ENCODE data around the gene MACROD2.

The MACROD2 gene

DNA sequence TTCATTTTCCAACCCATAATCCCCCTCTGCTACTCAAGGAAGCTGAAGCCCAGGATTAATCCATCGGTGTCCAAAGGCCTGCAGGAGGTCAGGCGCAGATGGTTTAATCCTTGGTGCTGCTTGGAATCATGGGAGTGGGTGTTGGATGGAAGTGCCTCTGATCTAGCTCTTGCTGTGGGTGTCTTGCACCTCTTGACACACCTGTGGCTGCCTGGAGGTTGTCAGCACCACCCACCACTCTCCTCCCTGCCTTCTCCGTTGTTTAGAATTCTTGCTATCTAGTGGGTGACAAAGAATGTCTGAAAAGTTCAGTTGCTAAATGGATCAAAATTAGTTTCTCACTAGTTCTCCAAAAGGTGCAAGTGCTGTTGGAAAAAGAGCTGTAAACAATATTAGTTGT, 1416.5 kb downstream of the MACROD2 start:
- DNase-seq (ENCODE audit: low read depth in 2 of 2): no peak

DNA sequence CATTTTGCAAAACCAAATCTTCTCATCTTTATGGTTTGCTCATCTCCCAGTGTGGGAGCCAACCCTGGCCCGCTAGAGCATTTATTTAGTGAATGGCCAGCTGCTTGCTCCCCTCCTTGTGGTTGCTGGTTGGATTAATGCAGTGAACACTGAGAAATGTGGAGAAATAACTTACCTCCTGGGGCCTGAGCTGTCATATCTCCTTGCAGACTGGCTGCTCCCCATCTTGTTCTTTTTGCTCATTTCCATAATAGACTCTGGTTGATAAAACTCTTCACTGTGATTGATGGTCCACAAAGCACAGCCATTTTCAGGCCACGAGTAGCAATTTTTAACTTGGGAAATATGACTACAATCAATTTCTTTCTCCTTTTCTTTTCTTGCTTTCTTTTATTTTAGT, 1420.6 kb downstream of the MACROD2 start:
- no peak for DNase-seq (ENCODE audit: low read depth in 2 of 2)

DNA sequence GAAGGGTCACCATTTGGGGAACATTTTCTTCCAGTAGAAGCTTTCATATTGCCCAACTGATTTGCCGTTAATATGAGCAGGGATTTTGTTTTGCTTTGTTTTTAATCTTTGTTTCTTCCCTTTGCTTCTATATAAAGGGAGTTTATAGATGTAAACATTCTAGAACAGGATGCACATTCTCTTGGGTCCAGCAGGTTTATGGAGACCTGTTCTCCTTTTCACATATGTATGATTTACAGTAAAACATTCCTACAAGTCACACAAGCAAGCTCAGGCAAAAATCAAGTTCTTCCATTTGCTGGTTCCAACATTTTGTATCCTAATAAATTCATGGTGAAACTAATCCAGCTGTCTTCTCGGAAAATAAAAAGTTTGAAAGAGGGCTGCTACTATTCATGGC, 1424.5 kb downstream of the MACROD2 start:
- no peak for DNase-seq (ENCODE audit: low read depth in 2 of 2)

DNA sequence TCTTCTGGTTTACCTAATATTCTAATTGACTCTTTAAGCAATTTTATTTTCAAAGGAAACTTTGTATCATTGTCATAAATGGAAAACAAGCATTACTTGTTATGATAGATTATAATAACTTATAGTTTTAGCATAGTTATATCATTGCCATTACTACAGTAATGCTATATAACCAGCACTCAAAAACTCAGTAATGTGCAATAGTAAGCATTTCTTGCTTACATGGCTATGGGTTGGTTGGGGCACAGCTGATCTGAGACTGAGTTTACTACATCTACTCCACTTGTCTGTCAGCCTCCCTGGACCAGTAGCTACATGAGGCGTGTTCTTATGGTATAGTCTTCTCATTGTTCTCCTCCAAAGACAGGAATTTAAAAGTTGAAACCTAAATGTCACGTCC, 1427.7 kb downstream of the MACROD2 start:
- DNase-seq (ENCODE audit: low read depth in 2 of 2): no peak

DNA sequence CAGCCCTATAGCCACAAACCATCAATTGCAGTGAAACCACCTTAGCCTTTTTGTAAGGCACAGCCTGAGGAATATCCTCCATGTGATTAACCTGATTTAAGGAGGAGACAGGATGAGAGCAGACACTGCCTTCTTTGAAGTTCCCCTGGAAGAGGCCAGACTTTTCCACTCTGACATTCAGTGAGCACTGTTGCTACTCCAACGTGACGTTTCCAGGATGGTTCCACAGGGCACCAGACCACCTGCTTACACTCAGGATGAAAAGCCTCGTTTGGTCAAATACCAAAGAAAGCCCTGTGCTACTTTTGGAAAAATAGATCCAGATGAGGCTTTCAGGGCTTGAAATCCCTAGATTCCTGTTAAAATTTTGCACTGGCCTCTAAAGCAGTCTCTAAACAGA, 1444.2 kb downstream of the MACROD2 start:
- no peak for DNase-seq (ENCODE audit: low read depth in 2 of 2)

DNA sequence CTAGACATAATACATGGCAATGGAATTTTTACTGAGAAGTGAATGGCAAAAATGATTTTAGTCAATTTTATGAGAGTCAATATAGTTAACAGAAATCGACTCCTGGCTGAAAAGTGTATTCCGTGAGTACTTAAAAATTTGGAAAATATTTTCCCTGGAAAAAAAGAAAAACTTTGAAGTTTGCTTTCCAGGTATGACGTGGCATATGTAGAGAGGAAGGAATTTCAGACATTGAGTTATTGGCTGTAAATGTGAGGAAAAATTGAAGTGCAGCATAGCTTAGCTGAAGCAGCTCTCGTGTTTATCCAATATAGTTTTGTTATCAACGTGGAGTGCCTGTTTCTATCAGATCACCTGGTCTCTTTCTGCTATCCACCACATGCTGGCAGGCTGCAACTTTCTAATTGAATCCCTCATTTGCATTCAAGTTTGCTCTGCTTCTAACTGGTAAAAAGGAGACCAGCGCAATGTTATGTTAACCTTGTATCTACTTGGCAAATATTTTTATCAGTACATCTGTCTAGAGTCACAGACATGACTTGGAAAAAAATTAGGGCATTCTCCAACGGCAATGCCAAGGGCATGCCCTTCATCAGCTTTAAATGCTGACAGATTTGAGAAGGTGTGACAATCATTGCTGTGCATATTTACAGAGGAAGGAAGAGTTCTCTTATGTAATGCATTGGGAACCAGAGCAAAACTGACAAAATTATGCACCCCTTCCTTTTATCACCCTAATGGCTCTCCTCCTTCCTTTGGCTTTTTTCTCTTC, 1444.9 kb downstream of the MACROD2 start:
- no peak for DNase-seq (ENCODE audit: low read depth in 2 of 2)

DNA sequence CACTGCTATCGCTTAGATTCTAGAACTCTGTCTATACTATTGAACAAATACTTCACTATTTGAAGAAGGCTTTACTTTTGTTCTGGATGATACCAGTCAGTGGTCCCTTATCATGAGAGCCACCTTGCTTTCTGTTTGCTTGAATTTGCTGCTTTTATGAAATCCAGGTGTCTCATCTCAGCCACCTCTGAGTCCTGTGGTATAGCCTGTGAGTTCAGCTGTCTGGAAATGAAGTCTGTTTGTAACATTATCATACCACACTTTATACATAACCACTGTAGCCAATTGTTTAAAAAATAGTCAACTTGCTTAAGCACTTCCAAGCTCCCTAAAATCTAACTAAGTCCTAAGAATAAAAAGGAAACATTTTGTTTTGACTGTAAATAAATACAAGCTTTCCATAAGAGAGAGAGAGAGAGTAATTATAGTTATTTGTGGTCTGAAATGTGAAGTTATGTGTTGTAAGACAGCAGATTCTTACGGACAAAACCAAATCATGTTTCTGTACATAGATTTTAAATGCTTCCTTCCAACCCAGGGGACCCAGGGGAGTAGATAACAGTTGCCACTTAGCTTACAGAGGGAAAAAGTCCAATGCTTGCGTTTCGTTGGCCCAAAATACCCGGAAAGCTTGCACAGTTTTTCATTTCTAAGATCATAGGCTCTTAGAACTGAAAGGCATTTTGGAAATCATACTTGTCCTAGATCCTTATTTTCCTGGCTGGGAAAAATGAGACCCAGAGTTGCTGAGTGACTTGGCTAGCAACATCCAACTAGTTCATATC, 1449.9 kb downstream of the MACROD2 start:
- no peak for DNase-seq (ENCODE audit: low read depth in 2 of 2)

DNA sequence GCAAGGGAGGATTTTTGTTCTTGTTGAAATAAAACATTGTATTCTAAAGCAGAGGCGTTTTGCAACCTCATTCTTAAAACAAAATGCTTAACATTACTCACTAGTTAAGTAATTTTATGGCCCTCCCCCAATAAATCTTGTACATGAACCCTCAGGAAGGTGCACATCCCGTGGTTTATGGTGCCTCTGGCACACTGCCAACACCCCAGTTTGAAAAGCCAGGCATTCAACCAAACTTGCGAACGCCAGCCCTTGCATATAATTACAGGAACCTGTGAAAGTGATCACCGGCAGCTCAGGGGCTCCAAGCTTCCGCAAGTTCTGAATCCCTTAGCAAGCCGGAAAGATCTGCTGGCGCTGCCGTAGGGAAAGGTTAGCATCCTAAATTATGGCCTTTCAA, 1451.1 kb downstream of the MACROD2 start:
- no peak for DNase-seq (ENCODE audit: low read depth in 2 of 2)

DNA sequence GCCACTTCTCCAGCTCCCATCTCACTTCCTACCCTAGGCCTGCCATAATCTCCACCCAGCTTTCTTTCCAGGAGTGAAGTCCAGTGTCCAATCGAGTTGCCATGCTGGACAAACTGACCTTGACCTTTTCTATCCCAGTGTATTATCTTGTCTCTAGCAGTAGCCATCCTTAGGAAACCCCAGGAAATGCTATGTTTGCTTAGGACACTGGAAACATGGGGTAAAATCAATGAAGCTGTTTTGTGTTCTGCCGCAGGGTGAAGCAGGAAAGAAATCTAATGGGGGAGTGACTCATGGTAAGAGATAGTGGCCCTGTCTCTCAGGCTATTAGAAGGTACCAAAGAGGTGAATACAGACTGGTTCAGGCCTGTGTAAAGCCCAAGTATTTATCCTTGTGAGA, 1452.2 kb downstream of the MACROD2 start:
- DNase-seq (ENCODE audit: low read depth in 2 of 2): no peak

DNA sequence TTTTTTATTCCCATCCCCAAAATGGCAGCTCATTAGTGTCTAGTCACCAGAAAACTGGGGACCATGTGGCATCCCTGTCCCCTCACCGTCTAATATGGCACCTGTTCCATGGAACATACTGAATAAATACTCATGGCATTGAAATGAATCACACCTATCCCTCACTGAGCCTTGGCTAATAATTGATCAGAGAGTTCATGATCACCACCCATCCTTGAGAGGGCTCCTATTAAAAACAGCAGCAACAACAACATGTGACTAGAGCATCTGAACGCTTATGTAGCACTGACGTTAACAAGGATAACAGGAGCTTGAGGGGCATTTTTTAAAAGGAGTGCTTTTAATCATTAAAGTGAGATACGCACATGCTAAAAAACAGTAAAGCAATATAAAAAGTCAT, 1453.7 kb downstream of the MACROD2 start:
- no peak for DNase-seq (ENCODE audit: low read depth in 2 of 2)

DNA sequence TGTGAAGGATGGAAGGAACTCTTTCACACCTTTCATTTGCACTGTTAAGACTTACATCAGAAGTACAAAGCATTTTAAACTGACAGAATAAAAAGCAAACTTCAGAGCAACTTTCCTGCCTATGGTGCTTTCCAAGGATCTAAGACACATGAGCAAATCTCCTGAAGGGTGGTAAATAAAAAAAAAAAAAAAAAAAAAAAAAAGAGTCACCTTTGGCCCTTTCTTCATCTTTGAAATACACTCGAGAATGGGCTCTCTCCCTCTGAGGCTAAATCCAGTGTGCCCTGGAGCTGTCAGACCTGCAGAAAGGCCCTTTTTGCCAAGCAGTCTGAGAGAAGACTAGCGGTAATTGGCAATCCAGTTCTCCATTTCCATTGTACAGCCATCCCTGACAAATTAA, 1455.9 kb downstream of the MACROD2 start:
- DNase-seq (ENCODE audit: low read depth in 2 of 2): no peak

DNA sequence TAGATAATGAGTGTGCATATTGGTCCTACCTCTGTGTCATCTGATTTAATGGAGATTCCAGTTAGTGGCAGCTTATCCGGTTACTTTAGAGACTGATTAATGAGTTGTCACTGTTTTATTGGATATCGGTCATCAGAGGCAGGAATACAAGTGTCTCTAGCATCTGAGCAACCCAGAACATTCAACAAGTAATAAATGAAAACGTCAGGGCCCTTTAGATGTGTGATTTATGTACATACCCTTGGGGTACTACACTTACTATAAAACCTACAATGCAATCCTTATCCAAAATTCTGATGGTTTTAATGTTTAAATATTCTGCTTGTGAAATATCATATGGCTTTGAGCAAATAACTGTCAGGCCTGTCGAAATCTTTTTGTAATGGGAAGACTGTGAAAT, 1460.0 kb downstream of the MACROD2 start:
- DNase-seq (ENCODE audit: low read depth in 2 of 2): no peak

DNA sequence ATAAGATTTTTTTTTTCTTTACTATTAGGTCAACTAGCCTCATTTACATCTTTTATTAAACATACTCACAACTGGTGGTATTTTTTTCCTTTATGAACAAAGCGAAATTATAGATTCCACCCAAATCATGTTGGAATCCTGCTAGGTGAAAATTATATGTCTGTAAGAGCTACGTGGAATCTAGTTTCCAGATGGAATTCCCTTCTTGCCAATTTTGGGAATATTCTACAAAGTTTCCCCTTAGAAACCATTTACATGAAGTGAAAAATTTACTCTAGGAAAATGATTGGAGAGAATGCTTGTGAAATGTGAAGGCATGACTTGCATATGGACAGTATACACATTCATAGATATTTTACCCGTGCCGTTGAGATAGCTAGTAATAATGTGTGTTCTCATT, 1466.6 kb downstream of the MACROD2 start:
- DNase-seq (ENCODE audit: low read depth in 2 of 2): no peak

DNA sequence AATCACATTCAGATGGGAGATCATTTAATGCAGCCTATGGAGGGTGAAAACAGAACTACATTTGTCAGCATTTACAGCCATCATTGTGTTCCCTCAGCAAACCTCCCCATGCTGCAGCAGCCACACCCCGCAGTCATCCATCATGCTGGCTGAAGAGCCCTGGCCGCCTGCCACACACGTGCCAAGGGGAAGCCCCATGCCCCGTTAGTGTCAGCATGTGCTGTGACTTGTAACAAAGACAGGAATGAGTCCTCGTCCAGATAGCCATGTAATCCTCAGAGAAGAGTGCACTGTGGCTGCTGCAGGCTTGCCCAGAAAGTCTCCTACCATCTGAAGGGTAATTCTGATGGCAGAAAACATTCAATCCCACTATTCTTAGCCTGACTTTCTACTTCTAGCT, 1480.2 kb downstream of the MACROD2 start:
- no peak for DNase-seq (ENCODE audit: low read depth in 2 of 2)

DNA sequence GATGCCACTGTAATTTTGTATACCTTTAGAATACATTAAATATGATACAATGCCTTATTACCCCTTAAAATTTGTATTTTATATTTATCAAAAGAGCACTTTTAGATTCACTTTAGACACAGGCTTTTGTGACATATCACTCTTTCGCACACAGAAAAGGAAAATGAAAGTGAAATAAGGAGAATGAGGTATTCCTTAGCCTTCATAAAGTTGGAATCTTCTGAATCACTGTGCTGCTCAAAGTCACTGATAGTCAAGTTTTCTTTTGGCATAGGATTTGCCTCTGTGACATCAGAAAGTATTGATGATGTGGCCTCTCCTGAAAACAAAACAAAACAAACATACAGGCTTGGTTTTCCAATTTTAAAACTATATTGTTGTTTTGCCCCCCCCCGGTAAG, 1480.9 kb downstream of the MACROD2 start:
- DNase-seq (ENCODE audit: low read depth in 2 of 2): no peak

DNA sequence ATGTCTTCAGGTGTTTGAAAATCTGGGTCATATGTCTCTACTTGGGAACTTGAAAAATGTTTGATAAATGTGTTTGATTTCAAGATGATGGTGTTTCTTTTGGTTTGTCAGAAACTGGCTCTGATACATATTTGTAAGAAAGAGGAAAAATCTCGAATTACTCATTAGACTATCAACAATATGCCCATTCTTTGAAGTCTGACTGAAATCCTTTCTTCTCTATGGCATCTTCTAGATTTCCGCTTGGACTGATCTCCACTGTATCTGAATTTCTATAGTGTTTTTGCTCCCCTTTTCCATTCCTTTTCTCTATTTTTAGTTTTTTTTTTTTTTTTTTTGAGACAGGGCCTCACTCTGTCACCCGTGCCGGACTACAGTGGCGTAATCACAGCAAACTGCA, 1481.5 kb downstream of the MACROD2 start:
- DNase-seq (ENCODE audit: low read depth in 2 of 2): no peak

DNA sequence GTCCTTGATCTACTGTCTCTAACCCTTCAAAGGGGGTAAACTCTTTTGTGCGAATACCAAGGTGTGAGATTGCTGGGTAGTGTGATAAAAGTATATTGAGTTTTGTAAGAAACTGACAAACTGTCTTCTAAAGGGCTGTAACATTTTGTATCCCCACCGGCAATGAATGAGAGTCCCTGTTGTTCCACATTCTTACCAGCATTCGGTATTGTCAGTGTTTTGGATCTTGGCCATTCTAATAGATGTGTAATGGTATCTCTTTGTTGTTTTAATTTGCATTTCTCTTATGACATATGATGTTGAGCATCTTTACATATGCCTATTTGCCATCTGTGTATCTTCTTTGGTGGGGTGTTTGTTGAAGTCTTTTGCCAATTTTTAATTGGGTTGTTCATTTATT, 1487.2 kb downstream of the MACROD2 start:
- DNase-seq (ENCODE audit: low read depth in 2 of 2): no peak

DNA sequence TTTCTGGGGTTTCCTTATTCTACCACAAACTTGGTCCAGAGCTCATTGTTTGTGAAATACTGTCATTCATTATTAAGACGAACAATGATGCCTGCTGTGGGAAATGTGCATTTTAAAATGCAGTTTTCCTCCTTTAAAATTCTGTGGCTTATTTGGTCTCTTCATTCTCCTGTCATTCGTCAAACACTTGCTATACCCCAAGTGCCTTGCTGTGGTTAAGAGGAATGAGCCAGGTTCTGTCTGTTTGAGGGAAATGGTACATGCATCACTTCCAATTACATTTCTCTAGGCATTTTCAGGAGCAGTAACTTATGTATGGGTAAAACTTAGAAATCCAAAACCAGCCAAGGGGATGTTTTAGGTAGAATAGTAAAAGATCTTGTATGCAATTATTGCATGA, 1490.2 kb downstream of the MACROD2 start:
- no peak for DNase-seq (ENCODE audit: low read depth in 2 of 2)

DNA sequence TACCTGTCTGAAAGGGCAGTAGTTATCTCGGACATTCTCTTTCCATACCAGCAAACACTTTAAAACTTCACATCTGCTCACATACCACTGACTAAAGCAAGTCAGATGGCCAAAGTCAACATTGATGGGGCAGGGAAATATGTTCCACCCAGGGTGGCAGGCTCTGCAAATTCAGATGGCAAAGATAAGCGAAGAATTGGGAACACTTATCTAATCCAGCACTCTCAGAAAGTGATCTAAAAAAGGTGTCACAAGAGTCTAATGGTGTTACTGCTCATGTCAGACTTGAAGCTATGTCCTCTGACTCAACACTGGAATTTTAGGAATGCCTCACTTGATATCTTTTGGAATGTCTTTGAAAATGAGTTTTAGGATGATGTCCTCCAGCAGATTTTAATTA, 1491.7 kb downstream of the MACROD2 start:
- no peak for DNase-seq (ENCODE audit: low read depth in 2 of 2)

DNA sequence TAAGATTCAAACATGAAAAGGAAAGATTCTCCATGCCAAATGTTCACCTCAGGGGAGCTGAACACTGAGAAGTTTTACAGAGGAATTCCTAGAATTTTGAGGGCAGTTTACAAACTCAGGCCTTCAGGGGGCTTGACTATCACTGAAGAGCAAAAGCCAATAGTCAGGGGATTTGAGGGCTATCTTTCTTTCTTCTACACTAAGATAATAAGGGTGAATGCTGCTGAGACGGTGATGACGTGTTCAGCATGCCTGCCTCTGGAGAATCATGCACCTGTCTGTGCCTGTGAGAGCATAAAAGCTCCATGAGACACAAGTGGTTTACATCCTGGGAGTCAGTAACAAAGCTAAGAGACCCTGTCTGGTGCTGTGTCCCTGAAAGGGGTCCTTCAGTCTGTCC, 1492.4 kb downstream of the MACROD2 start:
- DNase-seq (ENCODE audit: low read depth in 2 of 2): no peak

DNA sequence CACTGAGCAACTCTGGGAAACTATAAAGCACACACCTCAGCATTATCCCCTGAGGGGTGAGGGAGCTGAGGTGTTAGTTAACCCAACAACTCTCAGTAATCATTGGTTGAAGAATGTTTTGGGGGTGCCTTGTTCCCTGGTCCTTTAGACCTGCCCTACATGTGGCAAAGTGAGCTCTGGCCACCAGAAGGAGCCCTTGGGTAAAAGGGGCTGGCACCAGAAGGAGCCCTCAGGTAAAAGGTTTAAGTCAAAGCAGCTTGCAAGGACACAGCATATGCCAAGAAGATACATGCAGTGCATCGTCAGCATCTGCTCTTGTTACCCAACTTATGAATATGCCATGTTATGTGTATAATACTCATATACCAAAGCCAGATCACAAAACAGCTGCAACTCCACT, 1496.3 kb downstream of the MACROD2 start:
- no peak for DNase-seq (ENCODE audit: low read depth in 2 of 2)

DNA sequence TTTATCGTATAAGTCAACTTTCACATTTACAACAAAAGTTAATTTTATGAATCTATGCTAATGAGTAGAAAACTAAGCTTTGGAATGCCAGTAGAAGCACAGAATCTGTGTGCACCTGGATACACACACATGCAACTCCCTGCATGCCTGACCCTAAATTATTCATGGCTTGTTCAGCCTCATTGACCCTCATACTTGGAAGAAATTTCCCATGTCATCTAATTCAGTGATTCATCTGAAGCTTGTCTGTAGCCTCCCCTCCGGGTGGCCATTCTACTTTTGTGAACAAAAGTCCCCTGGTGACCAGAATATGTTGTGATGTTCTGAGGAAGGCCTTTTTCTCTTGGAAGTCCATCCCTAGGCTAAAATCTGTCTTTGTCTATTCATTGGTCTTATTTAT, 1499.5 kb downstream of the MACROD2 start:
- DNase-seq (ENCODE audit: low read depth in 2 of 2): no peak

DNA sequence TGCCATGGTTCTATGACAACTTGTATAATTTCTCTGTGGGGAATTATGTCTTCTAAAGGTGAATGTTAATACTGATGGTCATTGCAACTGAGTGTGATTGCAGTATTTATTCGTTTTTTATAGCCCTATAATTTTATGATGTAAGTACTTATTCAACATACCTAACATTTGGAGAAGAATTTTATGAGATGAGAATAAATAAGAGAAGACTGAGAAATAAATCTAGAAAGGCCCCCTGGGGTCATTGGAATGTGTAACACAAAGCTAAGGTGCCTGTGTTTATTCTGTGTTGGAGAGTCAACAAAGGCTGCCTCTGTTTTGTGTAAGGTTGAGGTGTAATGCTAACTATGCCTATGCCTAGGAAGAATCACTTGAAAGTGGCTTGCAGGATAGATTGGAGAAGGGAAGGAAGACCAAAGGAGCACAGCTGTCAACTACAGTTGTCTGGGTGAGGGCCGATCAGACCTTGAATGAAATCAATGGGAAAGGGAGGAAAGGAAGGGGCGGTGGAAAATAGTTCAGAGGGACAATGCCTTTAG, 1501.3 kb downstream of the MACROD2 start:
- no peak for DNase-seq (ENCODE audit: low read depth in 2 of 2)
